Heart left ventricle (tissue), 16 donors: ENCODE results near the gene LTBP4. TPM values are rescaled to one million over a fixed set of nuclear protein-coding genes. Genes with fewer than 3 reads are reported as not detected.
A peak's percentile ranks its signal among the peaks of the same experiment; 100 is the strongest.

Source experiments
- ATAC-seq, 4 donors: fragments of 200-7000 bp; cut with Tn5 transposase; one replicate each; pipeline ENCODE4 v1.9.1; 2020 to 2022; ENCODE audit warnings: moderate library complexity in 4 of 4, mild to moderate bottlenecking in 3 of 4, moderate number of reproducible peaks in 1 of 4
- DNase-seq, 5 donors: peaks; one replicate each; pipeline ENCODE4 v3.0.0-alpha.2; 2020
- H3K27ac ChIP-seq, 12 donors: fragments of 200-600 bp; sonication (generic) in 4 of 12; one replicate each; pipeline versions ENCODE4 v1.5.0 to v1.8.0; 2016 to 2022; ENCODE audit warnings: mild to moderate bottlenecking in 2 of 12
- H3K27me3 ChIP-seq, 9 donors: fragments of 200-600 bp; sonication (generic) in 2 of 9; one replicate each; pipeline versions ENCODE4 v1.5.1 to v1.8.0; 2016 to 2022; ENCODE audit warnings: mild to moderate bottlenecking in 3 of 9
- H3K36me3 ChIP-seq, 9 donors: fragments of 200-600 bp; sonication (generic) in 2 of 9; one replicate each; pipeline versions ENCODE4 v1.5.0 to v1.8.0; 2018 to 2022; ENCODE audit warnings: mild to moderate bottlenecking in 2 of 9
- H3K4me1 ChIP-seq, 12 donors: fragments of 200-600 bp; sonication (generic) in 4 of 12; one replicate each; pipeline versions ENCODE4 v1.5.0 to v1.8.0; 2016 to 2022; ENCODE audit warnings: mild to moderate bottlenecking in 3 of 12
- H3K4me3 ChIP-seq, 12 donors: fragments of 200-600 bp; sonication (generic) in 4 of 12; one replicate each; pipeline versions ENCODE4 v1.5.0 to v1.8.0; 2017 to 2022; ENCODE audit warnings: mild to moderate bottlenecking in 9 of 12, moderate library complexity in 4 of 12
- H3K9me3 ChIP-seq, 12 donors: fragments of 200-600 bp; sonication (generic) in 4 of 12; one replicate each; pipeline versions ENCODE4 v1.5.0 to v1.8.0; 2016 to 2022; ENCODE audit warnings: mild to moderate bottlenecking in 1 of 12
- POLR2A ChIP-seq, 2 donors: fragments of 450-650 bp; IDR thresholded peaks; one replicate each; pipeline ENCODE4 v1.6.1; 2017; ENCODE audit warnings: antibody characterized with exemption in 2 of 2, mild to moderate bottlenecking in 2 of 2, moderate library complexity in 2 of 2
- WGBS, 4 donors: extraction: QIAGEN DNeasy Blood & Tissue Kit in 2 of 4; methylation state at CpG; one replicate each; pipeline versions ENCODE4 v1.1.5 to v1.1.7; 2013 to 2018; 5-methylcytosine and 5-hydroxymethylcytosine counted together
- intact Hi-C, 10 donors: fragments of 100-400 bp; cut with DNase I; formaldehyde crosslinking; loops; one replicate each; pipeline versions ENCODE4 v1.11.1 to v1.14.2; 2022
- polyA plus RNA-seq, 2 donors: library from polyadenylated mRNA; stranded (reverse); fragments of 200-250 nt; gene quantifications; one replicate each; pipeline ENCODE4 v1.2.3, GENCODE V29; 2013
- total RNA-seq, 9 donors: library from RNA; depleted of rRNA in 2 of 9; stranded (reverse); fragments of >200 nt in 2 of 9; fragmentation: NEBNext Ultra II Directional in 3 of 9; extraction: Animal tissue kit (Norgen Biotek cat#: 25700) in 3 of 9; gene quantifications; one replicate each; pipeline versions ENCODE4 v1.1.0 to v1.2.4, GENCODE V29; 2016 to 2023
- TF ChIP-seq, protein P1 (sequence below), 12 donors: fragments of 200-600 bp; sonication (generic) in 4 of 12; IDR thresholded peaks; one replicate each; pipeline versions ENCODE4 v1.5.0 to v1.8.0; 2018 to 2022; ENCODE audit warnings: antibody characterized with exemption in 12 of 12, mild to moderate bottlenecking in 5 of 12
- donor health status: ischemic (EF 13 %, LVEDD 7.1; RV severe dilation, severe dysfunction).
- donor health status: healthy with polysubstance abuse.
- donor health status: DM: no; HTN: yes; CAD: no.
- donor health status: DM: no; HTN: no; CAD: no.
- donor health status: ischemic (EF 25% LVEDD 6.9; RV normal size, moderate dysfunction).
- donor health status: ischemic (EF 25% LVEDD 5.7; RV mildly dilated, moderate dysfunction).
- donor health status: healthy.
- donor health status: DM: yes; HTN: yes; CAD: no.
- donor health status: ischemic (EF 35%, LVEDD 5.7; RV mildly dilated, moderate dysfunction).
- donor health status: nonischemic (EF 11% LVEDD 7.7; RV severe dilation, severe dysfunction).
- donor health status: DM: yes; HTN: yes; CAD: no.
- donor health status: PGD.
- donor health status: ischemic (EF 29% LVEDD 5.4; RV normal size, mild dysfunction).
- donor health status: nonischemic (EF 23%, LVEDD 6.1; RV moderate dilation, normal function).

LTBP4 gene
- total and polyA plus RNA-seq, 11 donors: 95.0 to 319 (median 172) TPM

DNA sequence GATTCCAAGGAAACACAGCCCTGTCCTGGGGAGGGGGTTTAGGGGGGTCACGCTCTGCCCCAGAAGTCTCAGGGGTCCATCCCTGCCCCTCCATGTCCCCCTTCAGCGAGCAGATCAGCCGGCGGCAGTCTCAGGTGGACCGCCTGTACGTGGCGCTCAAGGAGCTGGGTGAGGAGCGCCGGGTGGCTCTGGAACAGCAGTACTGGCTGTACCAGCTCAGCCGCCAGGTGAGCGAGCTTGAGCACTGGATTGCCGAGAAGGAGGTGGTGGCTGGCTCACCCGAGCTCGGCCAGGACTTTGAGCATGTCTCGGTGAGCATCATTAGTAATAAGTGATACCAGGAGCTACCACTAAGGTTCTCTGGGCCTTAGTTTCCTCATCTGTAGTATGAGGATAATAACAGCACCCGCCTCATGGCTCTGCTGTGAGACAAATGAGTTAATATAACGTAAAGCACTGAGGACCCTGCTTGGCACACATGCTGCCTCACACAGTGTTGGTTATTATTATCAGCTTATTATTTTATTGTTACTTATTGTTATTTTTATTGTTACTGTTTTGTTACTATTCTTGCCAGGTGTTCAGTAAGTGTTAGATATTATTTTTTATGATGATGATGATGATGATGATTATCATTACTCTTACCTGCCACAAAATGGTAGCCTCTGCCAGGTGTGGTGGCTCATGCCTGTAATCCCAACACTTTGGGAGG, 45.0 kb upstream of the LTBP4 start:
- no peak for TF ChIP-seq POLR2A (IDR thresholded peaks at IDR 0.05)
- TF ChIP-seq, protein P1, sequence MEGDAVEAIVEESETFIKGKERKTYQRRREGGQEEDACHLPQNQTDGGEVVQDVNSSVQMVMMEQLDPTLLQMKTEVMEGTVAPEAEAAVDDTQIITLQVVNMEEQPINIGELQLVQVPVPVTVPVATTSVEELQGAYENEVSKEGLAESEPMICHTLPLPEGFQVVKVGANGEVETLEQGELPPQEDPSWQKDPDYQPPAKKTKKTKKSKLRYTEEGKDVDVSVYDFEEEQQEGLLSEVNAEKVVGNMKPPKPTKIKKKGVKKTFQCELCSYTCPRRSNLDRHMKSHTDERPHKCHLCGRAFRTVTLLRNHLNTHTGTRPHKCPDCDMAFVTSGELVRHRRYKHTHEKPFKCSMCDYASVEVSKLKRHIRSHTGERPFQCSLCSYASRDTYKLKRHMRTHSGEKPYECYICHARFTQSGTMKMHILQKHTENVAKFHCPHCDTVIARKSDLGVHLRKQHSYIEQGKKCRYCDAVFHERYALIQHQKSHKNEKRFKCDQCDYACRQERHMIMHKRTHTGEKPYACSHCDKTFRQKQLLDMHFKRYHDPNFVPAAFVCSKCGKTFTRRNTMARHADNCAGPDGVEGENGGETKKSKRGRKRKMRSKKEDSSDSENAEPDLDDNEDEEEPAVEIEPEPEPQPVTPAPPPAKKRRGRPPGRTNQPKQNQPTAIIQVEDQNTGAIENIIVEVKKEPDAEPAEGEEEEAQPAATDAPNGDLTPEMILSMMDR (IDR thresholded peaks at IDR 0.05): no peak
- H3K36me3 ChIP-seq: no peaks in the 10 kb centered on the region
- H3K27me3 ChIP-seq: peaks cover 0 to 39% (median 8%) of the 10 kb centered on the region in 9 donors
- no peak overlapping the region for H3K27ac ChIP-seq
- no peaks in the 10 kb centered on the region for H3K9me3 ChIP-seq
- DNase-seq: peak in 1 of 5 donors; percentile 46
- intact Hi-C loops: no loop called here
- 75 to 91% (median 79%) methylated on average over 13 to 17 of the region's 17 CpGs for WGBS, 4 donors
- no peak overlapping the region for H3K4me3 ChIP-seq
- no peaks in the 10 kb centered on the region for H3K4me1 ChIP-seq
- ATAC-seq: no peak

DNA sequence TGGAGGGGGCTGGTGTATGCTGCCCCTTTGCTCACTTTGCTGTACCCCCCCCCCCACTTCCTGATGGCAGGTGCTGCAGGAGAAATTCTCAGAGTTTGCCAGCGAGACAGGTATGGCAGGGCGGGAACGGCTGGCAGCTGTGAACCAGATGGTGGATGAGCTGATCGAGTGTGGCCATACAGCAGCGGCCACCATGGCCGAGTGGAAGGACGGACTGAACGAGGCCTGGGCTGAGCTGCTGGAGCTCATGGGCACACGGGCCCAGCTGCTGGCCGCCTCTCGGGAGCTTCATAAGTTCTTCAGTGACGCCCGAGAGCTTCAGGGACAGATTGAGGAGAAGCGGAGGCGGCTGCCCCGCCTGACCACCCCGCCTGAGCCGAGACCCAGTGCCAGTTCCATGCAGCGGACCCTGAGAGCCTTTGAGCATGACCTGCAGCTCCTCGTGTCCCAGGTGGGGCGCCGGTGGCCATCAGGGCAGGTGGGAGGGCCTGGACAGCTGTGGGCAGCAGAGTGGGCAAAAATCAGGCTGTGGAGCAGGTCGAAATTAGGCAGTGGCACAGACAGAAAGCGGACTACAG, 44.1 kb upstream of the LTBP4 start:
- TF ChIP-seq, protein P1 (IDR thresholded peaks at IDR 0.05): no peak
- no peak for TF ChIP-seq POLR2A (IDR thresholded peaks at IDR 0.05)
- no peaks in the 10 kb centered on the region for H3K9me3 ChIP-seq
- no peaks in the 10 kb centered on the region for H3K36me3 ChIP-seq
- ATAC-seq (no peak), DNase-seq (peak in 1 of 5 donors; percentile 27)
- H3K27me3 ChIP-seq: peaks cover 0 to 40% (median 8%) of the 10 kb centered on the region in 9 donors
- H3K4me1 ChIP-seq: no peaks in the 10 kb centered on the region
- WGBS, 4 donors: 82 to 91% (median 85%) methylated on average over 12 to 24 of the region's 24 CpGs
- no peak overlapping the region for H3K27ac ChIP-seq
- no peak overlapping the region for H3K4me3 ChIP-seq
- intact Hi-C loops: no loop called here

DNA sequence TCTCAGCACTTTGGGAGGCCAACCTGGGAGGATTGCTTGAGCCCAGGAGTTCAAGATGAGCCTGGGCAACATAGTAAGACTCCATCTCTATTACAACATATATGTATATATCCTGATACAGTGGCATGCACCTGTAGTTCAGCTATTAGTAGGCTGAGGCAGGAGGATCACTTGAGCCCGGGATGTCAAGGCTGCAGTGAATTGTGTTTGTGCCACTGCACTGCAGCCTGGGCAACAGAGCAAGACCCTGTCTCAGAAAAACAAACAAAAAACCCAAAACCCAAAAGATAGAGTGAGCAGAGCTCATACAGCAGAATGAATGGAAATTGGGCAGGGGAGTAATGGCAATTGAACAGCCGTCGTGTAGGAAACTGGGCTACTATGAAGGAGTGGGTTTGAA, 41.8 kb upstream of the LTBP4 start:
- intact Hi-C loops: no loop called here
- Histone ChIP-seq H3K4me3 (no peak overlapping the region), H3K36me3 (no peaks in the 10 kb centered on the region), H3K4me1 (no peaks in the 10 kb centered on the region), H3K27me3 (peaks cover 0 to 24% (median 4%) of the 10 kb centered on the region in 9 donors), H3K9me3 (no peaks in the 10 kb centered on the region), H3K27ac (no peak overlapping the region)
- ATAC-seq: no peak
- TF ChIP-seq, protein P1 (IDR thresholded peaks at IDR 0.05): no peak
- no peak for TF ChIP-seq POLR2A (IDR thresholded peaks at IDR 0.05)
- no peak for DNase-seq
- 81 to 92% (median 84%) methylated on average over 3 of the region's 3 CpGs for WGBS, 4 donors

DNA sequence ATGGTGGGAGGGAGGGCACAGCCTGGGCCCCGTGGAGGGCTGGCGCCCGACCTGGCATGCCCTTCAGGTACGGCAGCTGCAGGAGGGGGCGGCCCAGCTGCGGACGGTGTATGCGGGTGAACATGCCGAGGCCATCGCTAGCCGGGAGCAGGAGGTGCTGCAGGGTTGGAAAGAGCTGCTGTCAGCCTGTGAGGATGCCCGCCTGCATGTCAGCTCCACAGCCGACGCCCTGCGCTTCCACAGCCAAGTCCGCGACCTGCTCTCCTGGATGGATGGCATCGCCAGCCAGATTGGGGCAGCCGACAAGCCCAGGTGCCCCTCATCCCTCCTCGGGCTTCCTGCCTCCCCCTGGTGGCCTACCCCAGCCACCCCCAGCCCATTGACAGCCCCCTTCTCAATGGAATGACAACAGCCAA, 41.1 kb upstream of the LTBP4 start:
- Histone ChIP-seq H3K27ac (no peak overlapping the region), H3K27me3 (peaks cover 0 to 25% (median 6%) of the 10 kb centered on the region in 9 donors), H3K36me3 (no peaks in the 10 kb centered on the region), H3K4me1 (no peaks in the 10 kb centered on the region), H3K9me3 (no peaks in the 10 kb centered on the region), H3K4me3 (no peak overlapping the region)
- no peak for TF ChIP-seq POLR2A (IDR thresholded peaks at IDR 0.05)
- TF ChIP-seq, protein P1 (IDR thresholded peaks at IDR 0.05): no peak
- WGBS, 4 donors: 69 to 74% (median 72%) methylated on average over 18 to 20 of the region's 20 CpGs
- intact Hi-C loops: no loop called here
- ATAC-seq (peak in 1 of 4 donors; percentile 29), DNase-seq (peak in 1 of 5 donors; percentile 60)
